HG02943 (cell line): ENCODE measurements around the gene S1PR3.

Source experiments
- ATAC-seq: cut with Tn5 transposase; IDR thresholded peaks from one replicate; pipeline ENCODE4 v1.9.1; 2021; ENCODE audit warnings: mild to moderate bottlenecking, low read depth, moderate library complexity; ENCODE audit not compliant: unreplicated experiment

S1PR3 gene

DNA sequence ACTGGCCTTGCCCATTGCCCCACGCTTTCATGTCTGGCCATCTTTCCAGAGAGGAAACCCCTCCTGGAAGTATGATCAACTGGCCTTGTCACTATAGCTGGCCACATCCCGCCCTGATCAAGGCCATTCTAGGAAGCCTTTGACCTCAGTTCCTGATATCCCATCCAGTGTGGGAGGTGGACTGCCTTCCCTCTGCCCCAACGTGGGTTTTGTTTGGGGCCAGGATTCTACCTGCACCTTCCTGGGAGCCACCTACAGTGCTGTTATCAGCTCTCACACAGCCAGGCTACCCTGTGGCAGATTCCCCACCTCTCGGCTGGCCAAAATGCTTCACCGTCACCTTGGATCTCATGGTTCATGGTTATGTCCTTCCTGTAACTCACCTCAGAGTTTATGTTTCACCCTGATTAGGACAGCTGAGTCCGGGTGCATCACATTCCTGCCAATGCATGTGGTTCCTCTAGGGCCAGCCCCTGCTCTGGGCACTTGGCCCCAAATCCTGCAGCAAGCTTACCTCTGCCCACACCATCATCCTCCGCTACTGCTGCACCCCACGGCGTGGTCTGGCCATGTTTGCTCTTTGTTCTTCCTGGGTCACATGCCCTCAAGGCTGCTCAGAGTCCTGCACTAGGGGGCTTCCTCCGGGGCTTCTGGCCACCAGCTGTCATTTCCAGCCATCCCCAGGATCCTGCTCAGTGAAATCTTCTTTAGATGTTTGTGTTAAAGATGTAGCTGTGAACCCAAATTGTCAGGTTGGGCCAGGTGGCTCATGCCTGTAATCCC lies 24.2 kb upstream of the S1PR3 start:
- no peak for ATAC-seq

- no peak for ATAC-seq
Measured at GRCh38 chr9:88968799-88969198, 22.5 kb upstream of the S1PR3 start.

GRCh38 chr9:88969646-88970373 lies 21.5 kb upstream of the S1PR3 start:
- ATAC-seq: no peak

DNA sequence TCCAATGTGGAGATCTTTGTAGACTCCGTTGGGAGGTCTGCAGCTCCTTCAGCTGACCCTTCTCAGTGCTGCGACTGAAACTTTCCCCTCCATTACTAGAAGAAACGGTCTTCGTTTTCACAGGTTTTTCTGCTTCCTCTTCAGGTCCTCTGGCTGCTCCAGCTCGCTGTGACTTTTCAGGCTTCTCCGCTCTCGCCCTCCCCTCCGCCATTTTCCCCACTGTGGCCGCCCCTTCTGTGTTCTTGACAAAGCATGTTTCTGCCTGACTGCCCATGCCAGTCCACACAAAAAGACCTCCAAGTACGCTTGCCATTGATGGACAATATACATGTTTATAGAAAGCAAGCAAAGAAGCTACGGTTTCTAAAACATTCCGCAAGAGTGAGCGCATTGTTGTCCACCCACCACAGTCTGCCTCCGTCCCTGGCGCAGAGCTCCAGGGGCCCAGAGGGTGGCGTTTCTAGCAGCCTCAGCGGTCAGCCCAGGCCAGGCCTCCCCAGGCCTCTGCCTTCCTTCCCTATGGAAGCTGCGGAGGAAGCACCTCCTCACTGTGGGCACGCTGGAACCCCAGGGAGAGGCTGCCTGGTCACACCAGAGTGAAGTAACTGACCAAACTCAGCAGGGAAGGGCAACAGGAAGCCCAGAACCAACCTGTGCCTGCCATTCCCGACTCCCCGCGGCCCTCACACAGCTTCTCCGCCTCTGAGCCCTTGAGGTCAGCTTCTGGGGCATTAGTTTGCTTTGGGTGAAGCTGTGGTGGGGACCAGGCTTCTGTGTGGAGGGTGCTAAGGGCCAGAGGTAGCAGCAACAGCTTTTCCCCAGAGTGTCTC lies 19.9 kb upstream of the S1PR3 start:
- no peak for ATAC-seq

DNA sequence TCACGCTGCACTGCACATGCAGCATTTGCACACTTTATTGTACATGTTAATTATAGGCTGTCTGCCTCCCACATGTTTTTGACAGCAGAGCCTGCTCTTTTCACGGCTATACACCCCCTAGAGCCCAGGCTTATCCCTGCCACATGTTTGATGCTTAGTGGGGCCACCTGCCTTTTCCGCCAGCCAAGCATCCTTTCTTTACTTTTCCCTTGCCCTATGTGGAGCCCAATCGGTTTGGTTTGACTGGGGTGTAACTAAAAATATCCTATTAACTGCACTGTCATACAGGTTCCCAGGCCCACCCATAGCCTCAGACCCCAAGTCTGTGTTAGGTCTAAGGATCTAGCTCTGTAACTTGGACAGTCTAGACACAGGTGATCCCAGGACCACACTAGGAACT lies 18.9 kb upstream of the S1PR3 start:
- ATAC-seq: no peak

GRCh38 chr9:88973281-88974045 lies 17.8 kb upstream of the S1PR3 start:
- no peak for ATAC-seq

- ATAC-seq: no peak
Measured at GRCh38 chr9:88974641-88975040, 16.6 kb upstream of the S1PR3 start.

DNA sequence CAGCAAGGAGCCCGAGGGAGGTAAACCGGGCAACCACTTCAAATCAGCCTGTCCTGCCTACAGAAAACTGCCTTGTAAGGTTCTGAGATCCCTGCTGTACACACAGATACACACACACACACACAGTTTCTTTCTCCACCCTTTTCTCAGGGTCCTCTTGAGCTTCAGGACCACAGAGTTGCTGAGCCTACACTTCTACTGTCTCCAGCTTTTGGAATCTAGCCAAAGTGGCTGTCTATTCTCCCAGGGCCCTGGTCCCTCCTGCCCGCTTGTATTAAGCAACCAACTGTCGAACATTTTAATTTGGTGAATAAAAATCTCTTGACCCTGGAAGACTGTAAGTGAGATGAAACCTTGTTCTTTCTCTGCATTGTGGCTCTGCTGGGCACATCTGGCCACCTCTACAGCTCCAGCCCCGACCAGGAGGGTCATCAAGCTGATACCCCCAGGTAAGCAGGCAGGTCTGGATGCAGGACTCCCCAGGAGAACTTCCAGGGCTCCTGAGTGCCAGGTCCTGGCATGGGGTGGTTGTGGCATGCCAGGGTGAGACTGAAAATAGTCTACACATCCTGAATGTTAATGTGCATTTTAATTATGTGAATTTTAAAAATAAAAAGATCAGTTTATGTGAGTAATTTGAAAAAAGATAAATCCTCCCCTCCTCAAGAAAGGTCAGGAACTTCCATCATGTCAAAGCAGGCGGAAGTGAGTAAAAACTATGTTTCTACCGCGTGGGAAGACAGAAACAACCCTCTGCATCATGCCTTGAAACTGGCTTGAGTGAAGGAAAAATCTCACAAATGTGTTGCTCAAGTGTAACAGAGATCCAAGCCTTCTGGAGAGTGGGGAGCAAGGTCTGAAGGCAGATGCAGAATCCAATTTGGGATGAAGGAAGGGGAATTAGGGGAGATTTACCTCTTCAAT lies 15.0 kb upstream of the S1PR3 start:
- no peak for ATAC-seq

DNA sequence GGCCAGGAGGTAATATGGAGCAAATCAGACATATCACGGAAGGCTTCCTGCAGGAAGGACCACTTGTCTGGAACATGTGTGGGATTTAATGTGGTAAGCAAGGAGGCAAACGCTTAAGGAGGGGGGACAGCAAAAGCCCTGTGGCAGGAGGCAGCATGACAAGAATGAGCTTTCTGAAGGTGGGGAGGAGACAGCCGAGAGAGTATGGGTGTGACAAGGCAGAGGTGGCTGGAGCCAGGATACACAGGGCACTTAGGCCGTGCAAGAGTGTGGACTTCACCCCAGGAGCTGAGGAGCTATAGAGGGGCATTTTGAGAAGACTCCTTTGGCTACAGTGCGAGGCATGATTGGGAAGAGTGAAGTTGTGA lies 14.4 kb upstream of the S1PR3 start:
- no peak for ATAC-seq

GRCh38 chr9:88978034-88978433 lies 13.2 kb upstream of the S1PR3 start:
- no peak for ATAC-seq

- no peak for ATAC-seq
Measured at GRCh38 chr9:88979021-88979420, 12.2 kb upstream of the S1PR3 start.

DNA sequence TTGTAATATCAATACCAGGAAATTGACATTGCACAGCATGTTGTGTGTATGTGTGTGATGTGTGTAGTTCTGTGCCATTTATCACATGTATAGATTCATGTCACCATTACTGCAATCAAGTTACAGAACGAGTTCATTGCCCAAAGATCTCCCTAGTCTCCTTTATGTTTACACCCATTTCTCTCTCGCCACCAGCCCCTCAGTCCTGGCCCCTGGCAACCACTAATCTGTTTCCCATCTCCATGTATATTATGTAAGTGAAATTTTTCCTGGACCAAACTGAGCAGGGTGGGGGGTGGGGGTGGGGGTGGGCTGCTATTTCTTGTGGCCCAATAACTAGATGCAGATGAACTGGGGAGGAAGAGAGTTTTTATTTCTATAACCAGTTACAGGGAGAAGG lies 11.5 kb upstream of the S1PR3 start:
- ATAC-seq: no peak

DNA sequence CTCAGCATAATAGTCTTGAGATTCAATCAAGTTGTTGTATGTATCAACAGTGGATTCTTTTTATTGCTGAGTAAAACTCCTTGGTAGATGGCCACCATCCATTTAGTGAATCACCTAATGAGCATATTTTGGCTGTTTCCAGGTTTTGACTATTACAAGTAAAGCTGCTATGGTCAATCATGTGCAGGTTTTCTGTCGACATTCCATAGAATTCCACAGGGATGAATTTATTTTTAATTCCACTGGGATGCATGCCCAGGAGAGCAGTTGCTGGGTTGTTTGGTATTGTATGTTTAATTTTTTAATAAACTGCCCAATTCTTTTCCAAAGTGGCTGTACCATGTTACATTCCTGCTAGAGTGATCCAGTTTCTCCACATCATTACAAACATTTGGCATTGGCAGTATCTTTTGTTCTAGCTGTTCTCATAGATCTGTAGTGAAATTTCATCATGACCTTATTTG lies 10.5 kb upstream of the S1PR3 start:
- no peak for ATAC-seq

- ATAC-seq: no peak
Measured at GRCh38 chr9:88983865-88984542, 7.3 kb upstream of the S1PR3 start.

DNA sequence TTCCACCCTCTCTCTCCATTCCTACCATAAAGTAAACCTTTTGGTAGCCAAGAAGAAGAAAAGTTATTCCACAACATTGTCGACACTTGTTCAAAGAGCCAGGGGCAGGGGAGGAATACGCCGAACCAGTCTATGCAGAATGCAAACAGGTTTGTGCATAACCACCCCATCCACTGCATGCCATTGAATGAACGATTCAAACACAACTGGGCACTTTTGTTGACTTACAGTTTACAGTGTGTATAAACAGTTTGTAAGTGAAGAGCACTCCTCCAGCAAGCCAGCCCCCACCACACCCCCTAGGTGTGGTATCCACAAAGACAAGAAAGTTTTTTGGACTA lies 6.8 kb upstream of the S1PR3 start:
- no peak for ATAC-seq

- no peak for ATAC-seq
Measured at GRCh38 chr9:88985616-88986015, 5.7 kb upstream of the S1PR3 start.

GRCh38 chr9:88986776-88987175 lies 4.5 kb upstream of the S1PR3 start:
- no peak for ATAC-seq

DNA sequence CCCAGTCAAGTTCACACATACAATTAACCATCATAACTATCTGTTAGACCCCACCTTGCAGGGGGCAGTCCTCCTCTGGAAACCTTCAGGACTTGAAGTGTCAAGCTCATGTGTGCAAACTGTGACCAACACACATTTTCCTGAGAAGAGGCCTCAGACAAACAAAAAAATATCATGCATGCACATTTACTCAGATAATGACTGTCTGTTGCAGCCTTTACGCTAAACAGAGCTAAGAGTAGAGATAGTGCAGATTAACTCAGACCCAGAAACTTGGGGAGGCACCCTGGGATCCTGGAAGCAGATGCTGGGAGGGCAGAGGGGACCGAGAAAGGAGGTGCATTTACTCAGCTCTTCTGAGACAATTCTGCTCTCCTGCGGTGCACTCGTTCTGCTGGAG lies 3.6 kb upstream of the S1PR3 start:
- ATAC-seq: no peak
